ENCODE measurements around the gene ANXA8L1. TPM values are rescaled to one million over a fixed set of nuclear protein-coding genes. Genes with fewer than 3 reads are reported as not detected.
"Not testable (repeated sequence)": the region's sequence is repeated elsewhere in the genome, so short reads cannot be mapped to it uniquely, and the experiment has no call there.

The ANXA8L1 gene, protein sequence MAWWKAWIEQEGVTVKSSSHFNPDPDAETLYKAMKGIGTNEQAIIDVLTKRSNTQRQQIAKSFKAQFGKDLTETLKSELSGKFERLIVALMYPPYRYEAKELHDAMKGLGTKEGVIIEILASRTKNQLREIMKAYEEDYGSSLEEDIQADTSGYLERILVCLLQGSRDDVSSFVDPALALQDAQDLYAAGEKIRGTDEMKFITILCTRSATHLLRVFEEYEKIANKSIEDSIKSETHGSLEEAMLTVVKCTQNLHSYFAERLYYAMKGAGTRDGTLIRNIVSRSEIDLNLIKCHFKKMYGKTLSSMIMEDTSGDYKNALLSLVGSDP
- total RNA-seq = not detected

DNA sequence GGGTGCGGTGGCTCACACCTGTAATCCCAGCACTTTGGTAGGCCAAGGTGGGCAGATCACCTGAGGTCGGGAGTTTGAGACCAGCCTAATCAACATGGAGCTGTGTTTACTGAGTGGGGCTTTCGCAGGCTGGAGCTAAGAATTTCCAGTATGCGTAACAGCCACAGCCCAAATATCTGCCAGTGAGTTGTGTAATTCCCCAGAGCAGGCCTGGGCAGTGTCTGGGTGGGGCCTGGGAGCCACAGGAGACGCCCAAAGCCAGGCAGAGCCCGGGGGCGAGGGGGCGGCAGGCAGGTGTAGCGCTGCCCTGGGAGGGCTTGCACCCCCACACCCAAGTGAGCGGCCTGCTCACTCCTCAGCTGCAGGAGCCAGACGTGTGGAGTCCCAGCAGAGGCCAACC, at the start of gene ANXA8L1:
Gene ANXA8L1, plus strand, starts transcription at position 371 of the 400 bp plus-strand sequence. CDS start 76 bp downstream, outside the sequence.
- DNase-seq = not testable (repeated sequence)

DNA sequence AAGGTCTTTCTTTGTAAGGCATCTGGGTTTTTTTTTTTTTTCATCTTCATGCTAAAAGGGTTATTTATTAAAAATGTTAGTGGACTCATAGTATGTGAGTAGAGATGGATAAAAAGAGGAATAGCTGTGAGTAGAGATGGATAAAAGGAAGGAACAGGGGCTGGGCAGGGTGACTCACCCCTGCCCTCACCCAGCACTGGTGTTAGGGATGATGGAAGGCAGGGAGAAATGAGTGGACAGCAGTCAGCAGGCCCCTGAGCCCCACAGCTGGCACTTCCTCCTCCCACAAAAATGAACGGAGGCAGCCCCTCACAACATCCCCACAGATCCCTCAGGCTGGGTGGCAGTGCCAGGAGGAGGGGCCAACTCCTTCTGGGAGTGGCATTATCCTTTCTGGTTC, 49.5 kb upstream of the ANXA8L1 start:
- no peak for DNase-seq

DNA sequence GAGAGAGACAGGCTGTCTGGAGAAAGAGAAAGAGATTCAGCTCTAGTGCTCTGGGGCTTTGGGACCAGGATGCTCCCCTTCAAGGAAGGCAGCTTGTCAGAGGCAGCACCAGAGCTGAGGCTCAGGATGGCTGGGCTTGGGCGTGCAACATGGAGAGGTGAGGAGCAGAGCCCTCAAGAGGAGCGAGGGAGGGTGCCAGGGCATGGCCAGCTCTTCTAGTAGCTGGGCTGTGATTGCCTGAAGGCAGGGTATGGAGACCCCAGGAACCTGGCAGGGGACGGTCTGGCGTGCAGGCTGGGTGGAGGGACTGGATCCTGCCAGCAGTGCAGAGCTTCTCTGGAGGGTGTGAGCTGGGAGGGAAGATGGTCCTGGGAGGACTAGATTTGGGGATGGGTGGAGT, 48.6 kb upstream of the ANXA8L1 start:
- no peak for DNase-seq

DNA sequence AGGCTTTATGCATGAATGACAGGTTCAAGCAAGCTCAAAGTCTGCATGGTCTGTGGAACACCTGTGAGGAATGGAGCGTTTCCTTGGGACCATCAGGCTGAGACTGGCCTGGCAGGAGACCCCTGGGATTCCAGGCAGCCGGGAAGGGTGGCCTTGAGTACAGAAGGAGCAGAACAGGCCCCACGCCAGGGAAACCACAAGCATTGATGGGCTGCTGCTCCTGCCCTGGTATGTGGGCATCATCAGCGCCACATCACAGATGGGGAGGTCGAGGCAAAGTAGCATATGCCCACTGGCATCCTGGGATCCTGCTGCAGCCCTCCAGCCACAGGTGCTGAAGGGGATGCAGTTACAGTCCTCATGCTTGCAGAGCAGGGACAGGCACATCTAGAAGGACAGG, 47.9 kb upstream of the ANXA8L1 start:
- DNase-seq = no peak

DNA sequence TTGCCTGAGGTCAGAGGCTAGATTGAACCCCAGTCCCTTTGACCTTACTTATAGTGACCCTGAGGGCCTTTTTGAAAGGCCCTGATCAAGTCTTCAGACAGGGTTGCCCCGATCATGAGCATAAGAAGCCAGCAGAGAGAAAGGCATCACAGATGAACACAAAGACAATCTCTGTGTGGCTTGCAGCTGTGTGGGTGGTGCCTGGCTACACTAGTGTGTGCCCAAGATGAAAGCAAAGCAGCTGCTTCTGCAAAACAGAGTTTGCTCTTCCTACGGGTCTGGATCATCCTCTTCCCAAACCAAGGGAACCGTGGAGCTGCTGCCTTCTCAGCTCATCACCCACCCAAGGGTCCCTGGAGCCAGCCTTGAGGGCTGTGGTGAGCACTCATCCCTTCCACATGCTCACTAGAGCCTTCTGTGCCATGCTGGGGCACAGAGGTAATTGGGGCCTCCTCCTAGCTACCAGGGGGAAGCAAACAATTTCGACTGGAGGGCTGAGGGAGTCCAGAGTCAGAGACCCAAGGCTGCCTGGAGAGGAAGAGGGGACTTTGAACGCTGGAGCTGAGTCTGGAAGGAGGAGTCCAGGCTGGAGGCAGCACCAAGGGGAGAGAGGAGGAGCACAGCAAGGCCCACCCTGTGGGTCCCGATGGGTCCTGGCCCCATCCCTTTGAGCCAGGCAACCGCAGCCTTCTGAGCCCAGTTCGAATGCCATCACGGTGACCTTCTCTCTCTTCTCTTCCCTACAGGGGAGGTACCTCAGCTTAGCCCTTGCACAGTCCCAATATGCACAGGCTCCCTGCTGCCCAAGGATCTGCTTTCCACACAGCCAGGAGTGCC, 46.5 kb upstream of the ANXA8L1 start:
- peak; percentile 65 for DNase-seq

DNA sequence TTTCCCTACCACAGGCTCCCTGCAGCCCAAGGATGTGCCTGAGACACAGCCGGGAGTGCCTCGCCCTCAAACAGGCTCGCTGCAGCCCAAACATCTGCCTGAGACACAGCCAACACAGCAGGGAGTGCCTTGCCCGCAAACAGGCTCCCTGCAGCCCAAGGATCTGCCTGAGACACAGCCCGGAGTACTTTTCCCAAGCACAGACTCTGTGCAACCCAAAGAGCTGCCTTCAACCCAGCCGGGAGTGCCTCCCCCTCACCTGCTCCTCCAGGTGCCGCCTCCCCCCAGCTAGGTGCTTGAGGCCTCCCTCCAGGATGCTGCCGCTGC, 45.9 kb upstream of the ANXA8L1 start:
- no peak for DNase-seq

DNA sequence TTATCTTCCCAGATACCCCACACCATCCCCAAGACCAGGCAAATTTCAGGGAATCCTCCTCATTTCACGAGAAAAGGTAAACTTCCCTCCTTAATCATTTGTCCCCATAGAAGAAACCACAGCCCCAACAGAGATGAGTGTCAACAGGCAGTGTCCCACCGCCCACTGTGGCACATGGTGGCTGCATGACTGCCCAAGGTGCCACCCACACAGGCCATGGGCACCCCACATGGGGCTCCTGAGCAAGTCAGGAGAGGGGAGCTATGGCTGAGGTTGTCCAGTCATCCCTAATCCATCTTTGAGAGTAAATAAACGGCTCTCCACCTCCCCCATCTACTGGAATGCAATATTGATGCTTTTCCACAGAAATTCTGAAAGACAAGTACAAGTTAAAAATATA, 44.7 kb upstream of the ANXA8L1 start:
- no peak for DNase-seq

DNA sequence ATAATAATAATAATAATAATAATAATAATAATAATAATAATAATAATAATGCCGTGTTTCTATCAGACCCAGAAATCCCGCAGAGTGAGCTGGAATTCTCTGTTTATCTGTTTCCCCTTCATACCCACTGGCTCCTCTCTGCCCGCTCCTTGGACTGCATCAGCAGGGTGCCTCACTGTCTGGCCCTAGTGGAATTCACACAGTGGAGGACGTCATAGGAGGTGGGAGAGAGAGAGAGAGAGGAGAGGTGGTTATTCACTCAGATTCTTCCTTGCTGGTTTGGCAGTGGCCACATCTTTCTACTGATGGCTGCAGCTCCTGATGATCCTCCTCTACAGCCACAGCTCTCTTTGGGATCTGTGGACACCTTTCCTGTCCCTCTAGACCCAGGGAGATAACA, 10.1 kb upstream of the ANXA8L1 start:
- not testable (repeated sequence) for DNase-seq

DNA sequence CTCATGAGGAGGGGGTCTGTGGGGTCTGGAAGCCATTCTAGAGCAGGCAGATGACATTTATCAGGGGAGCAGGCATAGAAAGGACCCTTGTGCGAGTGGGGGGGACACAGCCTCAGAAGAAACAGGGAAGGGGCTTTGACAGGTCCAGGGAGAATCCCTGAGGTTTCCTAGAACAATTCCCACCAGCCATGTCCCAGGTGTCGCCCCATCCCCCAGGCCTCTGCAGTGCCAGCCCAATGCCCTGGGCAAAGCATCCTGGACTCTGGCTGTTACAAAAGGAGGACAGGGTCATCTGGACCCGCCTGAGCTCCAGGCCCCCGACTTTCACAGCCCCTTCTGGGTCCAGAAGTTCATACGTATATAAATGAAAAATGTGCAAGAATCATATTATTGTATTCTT, 8.4 kb upstream of the ANXA8L1 start:
- DNase-seq = not testable (repeated sequence)

DNA sequence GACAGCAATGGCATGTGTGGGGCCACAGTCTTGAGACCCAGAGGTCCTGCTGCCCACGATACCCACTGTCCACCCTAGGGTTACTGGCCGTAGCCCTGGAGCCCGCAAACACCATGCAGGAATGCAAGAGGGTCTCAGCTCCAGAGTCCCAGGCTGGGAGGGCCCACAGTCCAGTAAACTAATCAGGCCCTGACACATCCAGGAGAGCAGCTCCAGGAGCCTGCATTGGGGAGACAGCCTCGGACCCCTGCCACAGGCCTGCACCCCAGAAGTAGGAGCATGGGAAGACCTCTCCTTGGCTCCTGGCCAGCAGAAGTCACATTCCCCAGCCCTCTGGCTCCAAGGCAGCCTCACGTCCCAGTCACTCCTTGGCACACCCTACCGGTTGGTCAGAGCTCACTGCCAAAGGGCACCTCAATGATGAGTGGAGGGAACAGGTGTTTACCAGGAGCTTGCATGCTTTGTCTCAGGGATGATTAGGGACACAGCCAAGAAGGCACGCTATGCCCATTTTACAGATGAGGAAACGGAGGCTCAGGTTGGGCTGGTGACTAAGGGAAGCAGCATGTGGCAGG, 7.8 kb upstream of the ANXA8L1 start:
- not testable (repeated sequence) for DNase-seq

DNA sequence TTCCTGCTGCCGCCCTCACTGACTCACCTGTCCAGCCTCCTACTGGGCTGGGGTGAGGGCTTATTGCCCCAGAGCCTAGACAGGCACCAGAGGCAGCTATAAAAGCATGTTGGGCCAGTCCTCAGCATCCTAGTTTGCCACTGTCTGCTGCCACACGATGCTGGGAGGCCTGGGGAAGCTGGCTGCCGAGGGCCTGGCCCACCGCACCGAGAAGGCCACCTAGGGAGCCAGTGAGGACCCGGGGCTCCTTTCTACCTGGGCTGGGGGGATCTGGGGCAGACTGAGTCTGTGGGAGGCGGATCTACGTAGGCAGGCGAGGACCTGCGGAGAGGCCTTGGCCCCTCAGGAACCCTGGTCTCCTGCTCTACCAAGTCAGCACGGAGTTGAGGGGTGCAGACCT, 6.6 kb upstream of the ANXA8L1 start:
- DNase-seq = not testable (repeated sequence)

DNA sequence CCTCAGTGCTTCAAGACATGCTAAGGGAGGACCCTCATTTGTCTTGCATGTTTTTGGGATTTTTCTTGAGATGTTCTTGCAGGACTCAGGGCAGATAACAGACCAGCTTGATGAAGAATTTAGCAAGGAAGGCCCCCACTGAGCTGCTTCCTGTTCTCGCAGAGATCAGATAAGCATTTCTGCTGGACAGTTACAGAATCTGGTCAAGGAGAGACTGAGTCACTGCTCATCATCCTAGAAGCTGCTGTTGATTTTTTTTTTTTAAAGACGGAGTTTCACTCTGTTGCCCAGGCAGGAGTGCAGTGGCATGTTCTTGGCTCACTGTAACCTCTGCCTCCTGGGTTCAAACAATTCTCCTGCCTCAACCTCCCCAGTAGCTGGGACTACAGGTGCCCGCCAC, 1.2 kb upstream of the ANXA8L1 start:
- DNase-seq = not testable (repeated sequence)

DNA sequence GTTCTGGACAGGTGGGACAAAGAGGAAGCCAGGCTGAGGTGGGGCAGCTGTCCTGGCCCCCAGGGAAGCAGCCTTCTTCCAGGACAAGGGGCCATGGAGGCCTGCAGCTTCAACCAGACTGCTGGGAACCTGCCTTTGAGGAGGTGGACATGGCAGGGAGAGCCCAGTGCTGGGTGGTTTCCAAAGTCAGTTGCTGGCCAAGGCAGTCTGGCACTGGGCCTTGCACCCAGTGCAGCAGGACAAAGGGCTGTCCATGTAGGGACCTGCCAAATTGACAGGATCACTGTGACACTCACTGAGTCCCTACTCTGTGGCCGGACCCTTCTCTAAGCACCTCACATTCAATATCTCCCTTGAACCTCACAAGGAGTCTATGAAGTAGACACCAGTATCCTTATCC, 1.4 kb downstream of the ANXA8L1 start:
- DNase-seq = not testable (repeated sequence)

DNA sequence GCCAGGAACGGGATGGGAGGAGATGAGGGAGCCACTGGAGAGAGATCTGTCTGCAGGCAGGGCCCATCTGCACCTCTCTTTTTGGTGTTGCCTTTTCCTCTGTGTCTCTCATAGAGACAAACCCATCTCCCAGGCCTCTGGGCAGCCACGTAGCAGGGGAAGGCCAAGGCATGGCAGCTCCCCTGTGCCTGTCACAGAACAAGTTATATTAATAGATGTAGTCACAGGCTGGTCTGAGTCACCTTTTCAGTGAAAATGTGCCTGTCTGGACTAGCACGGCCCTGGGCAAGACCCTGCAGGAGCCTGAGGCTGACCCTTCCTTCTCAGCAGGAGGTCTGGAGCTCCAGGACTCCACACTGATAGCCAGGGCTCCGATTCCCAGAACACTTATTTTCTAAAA, 2.1 kb downstream of the ANXA8L1 start:
- DNase-seq = not testable (repeated sequence)

DNA sequence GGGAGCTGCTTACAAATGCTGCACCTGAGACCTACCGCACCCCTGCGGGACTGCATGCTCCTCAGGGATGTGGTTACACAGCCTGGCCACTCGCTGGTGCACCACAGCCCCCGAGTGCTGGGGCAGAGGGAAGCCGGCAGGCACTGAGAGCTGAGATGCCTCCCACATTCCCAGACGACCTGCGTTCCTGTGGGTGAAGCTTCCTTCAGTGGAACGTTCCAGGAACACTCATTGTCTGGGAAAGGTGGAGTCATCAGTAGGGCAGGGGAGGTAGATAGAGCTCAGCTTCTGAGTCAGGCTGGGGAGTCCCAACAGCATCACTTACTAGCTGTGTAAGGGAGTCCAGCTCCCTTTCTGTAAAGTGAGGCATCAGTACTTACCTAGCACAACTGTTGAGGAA, 2.5 kb downstream of the ANXA8L1 start:
- DNase-seq = not testable (repeated sequence)

DNA sequence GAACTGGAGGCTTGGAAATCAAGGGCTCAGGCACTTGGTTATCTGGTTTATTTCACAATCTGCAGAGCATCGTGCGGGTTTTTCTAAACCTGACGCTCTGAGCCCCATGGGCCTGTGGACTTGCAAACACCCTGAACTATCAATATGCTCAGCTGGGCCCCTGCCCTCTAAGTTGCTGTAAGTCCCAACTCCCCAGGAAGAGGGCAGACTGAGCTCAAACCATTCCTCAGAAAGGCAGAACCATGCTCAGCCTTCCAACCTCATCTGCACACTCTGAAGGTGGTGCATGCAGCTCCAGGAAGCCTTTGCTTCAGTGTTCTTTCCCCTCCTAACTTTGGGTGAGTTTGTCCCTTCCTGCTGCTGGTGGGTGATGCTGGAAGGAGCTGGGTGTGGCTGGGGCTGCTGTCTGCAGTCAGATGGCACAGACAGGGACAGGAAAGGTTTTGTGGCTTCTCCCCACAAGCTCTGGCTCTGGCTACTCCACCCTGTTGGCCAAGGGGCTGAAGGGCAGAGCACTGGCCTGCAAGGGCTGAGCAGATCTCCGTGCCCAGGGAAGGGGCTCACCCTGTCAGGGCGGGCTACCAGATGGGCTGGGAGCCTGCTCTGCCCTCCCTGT, 3.8 kb downstream of the ANXA8L1 start:
- not testable (repeated sequence) for DNase-seq

DNA sequence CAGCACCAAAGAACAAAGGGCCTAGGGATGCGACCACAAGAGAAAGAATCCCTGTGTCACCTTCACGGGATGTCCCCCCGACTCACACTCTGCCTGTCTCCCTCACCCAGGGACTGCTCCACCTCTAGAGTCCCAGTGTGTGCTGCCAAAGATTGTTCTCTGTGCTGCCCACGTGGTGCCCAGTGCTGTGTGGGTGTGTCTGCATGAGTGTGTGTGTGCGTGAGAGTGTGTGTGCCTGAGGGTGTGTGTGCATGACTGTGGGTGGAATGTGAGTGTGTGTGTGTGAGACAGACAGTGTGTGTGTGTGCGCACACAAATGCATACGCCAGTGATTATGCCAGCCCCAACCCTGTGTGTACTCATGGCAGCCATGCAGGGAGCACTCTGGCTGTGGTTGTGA, 10.3 kb downstream of the ANXA8L1 start:
- not testable (repeated sequence) for DNase-seq

DNA sequence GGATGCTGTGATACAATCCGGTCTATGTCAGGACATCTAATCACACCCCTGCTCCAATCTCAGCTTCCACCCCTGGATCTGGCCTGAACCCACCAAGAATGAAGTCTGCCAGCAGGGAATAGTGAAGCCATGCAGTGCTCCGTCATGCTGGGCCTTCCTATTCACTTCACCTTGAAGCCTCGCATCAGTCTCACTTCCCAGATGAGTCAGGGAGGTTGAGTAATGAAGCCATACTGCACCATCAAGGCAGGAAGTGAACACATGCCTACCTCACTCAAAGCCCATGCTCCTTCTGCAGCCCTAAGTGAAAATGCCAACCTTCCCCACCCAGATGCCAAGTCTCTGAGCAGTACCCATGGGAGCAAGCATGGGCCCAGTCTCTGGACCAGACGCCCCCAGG, 11.1 kb downstream of the ANXA8L1 start:
- not testable (repeated sequence) for DNase-seq

DNA sequence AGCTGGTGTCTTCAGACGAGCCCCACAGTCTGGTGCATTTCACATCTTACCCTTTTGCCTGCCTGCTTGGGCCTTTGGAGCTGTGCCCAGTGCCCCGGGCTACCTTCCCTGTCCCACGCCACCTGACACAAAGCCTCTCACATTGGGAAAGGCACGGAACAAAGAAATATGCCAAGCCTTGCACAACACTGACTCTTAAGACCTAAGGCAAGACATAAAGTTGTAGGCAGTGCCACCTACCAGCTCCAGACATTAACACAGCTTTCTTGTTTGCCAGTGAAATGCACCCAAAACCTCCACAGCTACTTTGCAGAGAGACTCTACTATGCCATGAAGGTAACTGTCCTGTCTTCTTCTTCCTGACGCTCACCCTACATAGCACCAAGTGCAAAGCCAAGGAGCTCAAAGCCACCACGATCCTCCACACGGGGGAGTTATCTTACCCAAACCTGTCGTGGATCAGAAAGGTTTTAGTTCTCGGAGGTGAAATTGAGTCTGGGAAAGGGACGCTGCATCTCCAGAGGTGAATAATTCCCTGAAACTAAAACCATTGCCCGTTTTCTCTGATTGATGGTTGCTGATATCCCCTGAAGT, 11.8 kb downstream of the ANXA8L1 start:
- DNase-seq = not testable (repeated sequence)

DNA sequence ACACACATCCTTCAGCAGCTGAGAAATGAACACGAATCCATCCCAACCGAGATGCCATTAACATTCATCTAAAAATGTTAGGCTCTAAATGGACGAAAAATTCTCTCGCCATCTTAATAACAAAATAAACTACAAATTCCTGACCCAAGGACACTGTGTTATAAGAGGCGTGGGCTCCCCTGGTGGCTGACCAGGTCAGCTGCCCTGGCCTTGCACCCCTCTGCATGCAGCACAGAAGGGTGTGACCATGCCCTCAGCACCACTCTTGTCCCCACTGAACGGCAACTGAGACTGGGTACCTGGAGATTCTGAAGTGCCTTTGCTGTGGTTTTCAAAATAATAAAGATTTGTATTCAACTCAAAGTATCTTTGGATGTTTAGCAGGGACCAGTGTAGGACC, 15.8 kb downstream of the ANXA8L1 start:
- DNase-seq = not testable (repeated sequence)

DNA sequence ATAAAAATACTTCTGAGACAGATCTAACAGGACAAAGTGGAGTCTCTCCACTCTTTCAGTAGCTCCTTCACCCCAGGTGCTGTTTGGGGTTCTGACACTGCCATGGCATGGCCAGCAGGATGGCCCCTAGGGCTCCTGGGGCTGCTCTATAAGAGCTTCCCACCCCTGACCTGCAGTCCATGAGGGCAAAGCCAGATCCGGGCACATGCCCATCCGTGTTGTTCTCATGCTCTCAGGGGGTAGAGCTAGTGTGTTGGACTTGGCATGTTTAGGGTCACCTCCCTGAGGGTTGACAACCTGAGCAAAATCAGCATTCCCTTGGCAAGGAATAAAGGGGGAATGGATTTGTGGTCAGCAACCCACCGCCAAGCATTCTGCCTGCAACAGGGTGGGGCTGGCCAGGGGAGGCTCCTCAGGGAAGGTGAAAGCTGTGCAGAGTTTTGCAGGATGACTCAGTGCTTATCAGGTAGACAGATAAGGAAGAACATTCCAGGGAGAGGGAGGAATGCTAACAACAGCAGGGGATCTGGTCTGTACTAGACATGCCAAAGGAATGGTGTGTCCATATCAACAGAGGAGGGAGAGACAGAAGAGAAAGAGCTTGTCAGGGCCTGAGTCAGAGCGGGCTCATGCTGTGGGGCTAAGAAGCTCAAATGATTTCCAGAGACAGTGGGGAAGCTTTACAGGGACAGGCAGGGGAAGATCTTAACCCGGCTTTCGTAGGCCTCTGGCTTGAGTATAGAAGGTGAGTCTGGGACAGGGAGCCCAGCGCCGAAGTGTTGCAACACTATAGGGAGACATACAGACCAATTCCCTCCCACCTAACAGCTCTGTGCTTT, 21.1 kb downstream of the ANXA8L1 start:
- DNase-seq = not testable (repeated sequence)
